HG03066 (cell line): Measurements from ENCODE around the gene CC2D1A.
"Not testable (repeated sequence)": the region's sequence is repeated elsewhere in the genome, so short reads cannot be mapped to it uniquely, and the experiment has no call there.

ENCODE experiments used
- ATAC-seq: cut with Tn5 transposase; IDR thresholded peaks from one replicate; pipeline ENCODE4 v1.9.1; 2021; ENCODE audit warnings: low read depth; ENCODE audit not compliant: unreplicated experiment

The CC2D1A gene

DNA sequence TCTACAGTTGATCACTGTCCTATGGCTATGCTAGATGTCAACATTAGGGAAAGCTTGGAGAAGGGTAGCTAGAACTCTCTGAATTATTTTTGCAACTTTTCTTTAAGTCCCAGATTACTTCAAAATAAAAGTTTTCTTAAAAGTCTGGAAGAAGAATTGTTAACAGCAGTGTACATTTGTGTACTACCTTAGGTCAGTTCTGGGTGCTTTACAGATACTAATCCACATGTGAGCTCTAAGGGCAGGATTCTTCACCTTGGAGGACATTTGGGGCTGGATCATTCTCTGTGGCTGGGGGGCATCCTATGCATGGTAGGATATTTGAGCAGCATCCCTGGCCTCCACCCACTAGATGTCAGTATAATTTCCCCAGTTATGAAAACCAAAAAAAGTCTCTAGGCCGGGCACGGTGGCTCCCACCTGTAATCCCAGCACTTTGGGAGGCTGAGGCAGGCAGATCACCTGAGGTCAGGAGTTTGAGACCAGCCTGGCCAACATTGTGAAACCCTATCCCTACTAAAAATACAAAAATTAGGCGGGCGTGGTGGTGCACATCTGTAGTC is 2.9 kb upstream of the CC2D1A start:
- ATAC-seq, result no peak

- ATAC-seq, result no peak
Measured at GRCh38 chr19:13906521-13906904, 512 bp downstream of the CC2D1A start.

DNA sequence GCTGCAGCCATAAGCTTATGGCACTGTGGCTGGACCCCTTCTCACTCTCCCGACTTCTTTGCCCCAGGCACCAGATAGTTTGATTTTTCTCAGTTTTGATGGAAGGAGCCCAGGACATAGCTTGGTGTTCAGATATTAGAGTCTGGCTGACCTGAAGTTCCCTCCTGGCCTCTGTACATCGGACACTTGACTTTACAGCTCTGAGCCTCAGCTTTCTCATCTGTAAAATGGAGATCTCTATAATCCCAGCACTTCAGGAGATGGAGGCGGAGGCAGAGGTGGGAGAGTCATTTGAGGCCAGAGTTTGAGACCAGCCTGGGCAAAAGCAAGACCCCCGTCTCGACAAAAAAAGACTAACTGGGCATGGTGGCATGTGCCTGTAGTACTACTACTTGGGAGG is 909 bp downstream of the CC2D1A start:
- no peak for ATAC-seq

GRCh38 chr19:13908674-13909073 is 2.7 kb downstream of the CC2D1A start:
- no peak for ATAC-seq

DNA sequence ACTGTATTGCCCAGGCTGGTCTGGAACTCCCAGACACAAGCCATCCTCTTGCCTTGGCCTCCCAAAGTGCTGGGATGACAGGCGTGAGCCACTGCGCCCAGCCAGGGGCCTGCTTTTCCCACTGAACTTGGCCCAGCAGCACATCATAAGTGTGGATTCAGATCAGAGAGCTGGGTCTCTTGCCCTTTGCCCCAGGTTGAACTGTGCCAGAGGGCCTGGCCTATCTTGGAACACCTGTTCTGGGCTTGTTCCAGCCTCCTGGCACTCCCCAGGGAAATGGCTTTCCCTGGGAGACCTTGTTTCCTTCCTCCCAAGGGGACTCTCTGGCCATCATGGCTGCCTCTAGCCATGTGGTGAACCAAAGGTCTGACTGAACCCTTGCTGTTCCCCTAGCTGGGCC is 3.4 kb downstream of the CC2D1A start:
- no peak for ATAC-seq

- no peak for ATAC-seq
Measured at GRCh38 chr19:13913352-13913751, 7.4 kb downstream of the CC2D1A start.

- no peak for ATAC-seq
Measured at GRCh38 chr19:13914777-13915176, 8.8 kb downstream of the CC2D1A start.

GRCh38 chr19:13917888-13918406 is 11.9 kb downstream of the CC2D1A start:
- no peak for ATAC-seq

GRCh38 chr19:13918726-13919411 is 12.9 kb downstream of the CC2D1A start:
- ATAC-seq, result no peak

GRCh38 chr19:13920524-13920923 is 14.5 kb downstream of the CC2D1A start:
- ATAC-seq, result no peak

DNA sequence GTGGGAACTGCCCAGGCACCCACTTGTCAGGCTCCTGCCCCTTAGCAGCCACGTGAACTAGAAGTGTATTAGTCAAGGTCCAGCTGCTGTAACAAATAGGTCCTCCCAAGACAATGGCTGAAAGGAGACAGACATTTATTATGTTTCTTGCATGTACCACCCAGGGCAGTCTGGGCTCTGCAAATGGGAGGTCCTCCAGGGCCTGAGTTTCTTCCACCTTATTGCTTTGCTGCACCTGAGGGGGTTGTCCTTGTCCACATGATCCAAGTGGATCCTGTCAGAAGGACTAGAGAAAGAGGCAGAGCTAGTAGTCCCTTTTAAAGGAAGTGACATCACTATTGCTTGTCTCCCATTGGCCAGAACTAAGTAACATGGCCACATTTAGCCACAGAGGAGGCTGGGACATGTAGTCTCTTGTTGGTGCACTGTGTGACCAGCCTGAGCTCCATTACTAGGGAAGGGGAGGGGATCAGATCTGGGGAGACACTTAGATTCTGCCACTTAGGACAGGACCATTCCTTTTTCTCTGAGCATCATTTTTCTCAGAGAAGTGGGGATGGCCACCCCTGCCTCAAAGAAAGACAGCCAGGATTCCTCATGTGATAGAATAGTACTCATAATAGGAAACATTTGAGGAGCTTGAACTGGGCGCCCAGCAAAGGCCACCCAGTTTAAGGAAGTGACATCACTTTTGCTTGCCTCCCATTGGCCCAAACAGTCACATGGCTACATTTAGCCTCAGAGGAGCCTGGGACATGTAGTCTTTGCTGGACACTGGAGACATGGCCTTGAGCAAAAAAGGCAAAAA is 15.1 kb downstream of the CC2D1A start:
- no peak for ATAC-seq

GRCh38 chr19:13922118-13922517 is 16.1 kb downstream of the CC2D1A start:
- ATAC-seq, result not testable (repeated sequence)

GRCh38 chr19:13923194-13923987 is 17.4 kb downstream of the CC2D1A start:
- ATAC-seq, result no peak

DNA sequence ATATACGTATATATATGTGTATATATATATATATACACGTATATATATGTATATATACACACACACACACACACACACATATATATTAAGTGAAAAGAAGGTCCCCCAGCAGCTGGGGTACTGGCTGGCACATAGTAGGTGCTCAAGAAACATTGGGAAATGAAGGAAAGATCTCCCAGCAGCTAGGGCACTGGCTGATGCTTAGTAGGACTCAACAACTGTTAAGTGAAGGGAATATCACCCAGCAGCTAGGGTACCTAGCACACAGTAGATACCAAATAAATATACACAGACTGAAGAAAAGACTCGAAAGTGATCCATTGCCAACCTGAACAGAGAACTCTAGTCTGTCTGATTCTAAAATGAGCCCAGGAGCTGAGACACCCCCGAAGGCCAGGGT is 20.0 kb downstream of the CC2D1A start:
- ATAC-seq, result no peak

- no peak for ATAC-seq
Measured at GRCh38 chr19:13926715-13927114, 20.7 kb downstream of the CC2D1A start.

GRCh38 chr19:13929340-13929739 is 23.3 kb downstream of the CC2D1A start:
- no peak for ATAC-seq

DNA sequence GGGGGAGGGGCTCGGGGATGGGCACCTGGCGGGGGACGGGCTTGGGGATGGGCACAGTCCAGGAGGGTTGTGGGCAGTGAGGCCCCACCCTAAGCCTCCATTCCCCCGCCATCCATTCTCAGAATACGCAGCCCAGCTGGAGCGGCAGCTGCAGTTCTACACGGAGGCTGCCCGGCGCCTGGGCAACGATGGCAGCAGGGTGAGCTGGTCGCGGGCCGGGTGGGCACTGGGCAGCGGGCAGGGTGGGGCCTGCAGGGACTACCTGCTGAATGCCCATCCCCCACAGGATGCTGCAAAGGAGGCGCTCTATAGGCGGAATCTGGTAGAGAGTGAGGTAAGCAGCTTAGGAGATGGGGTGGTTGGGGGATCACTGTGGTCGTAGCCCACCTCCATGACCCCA is 24.0 kb downstream of the CC2D1A start:
- ATAC-seq, result no peak

- ATAC-seq, result no peak
Measured at GRCh38 chr19:13930402-13930801, 24.4 kb downstream of the CC2D1A start.

- no peak for ATAC-seq
Measured at GRCh38 chr19:13931391-13932148, 25.6 kb downstream of the CC2D1A start.

GRCh38 chr19:13932149-13932637 is 26.2 kb downstream of the CC2D1A start:
- no peak for ATAC-seq
